ENCODE measurements around the gene BHLHA15. TPM values are rescaled to one million over a fixed set of nuclear protein-coding genes. Genes with fewer than 3 reads are reported as not detected.

The BHLHA15 gene
- polyA plus RNA-seq, 3 donors: not detected

GRCh38 chr7:98232263-98232585, 21.0 kb downstream of the BHLHA15 start:
- no peaks in the 10 kb centered on the region for H3K9me3 ChIP-seq (replicated peaks in 1 of 2; ENCODE audit: control insufficient read depth in 1 of 2, insufficient read depth in 1 of 2, low read length in 2 of 2)
- no peak overlapping the region for H3K27ac ChIP-seq (ENCODE audit: low read depth in 1 of 2, low read length in 2 of 2)
- Mint-ChIP-seq H3K27ac (peak overlapping the region in 2 of 7 donors; percentile 35 to 40), H3K4me3 (no peak overlapping the region), H3K9me3 (no peaks in the 10 kb centered on the region), H3K36me3 (peaks cover 55 to 84% of the 10 kb centered on the region in 2 donors), H3K27me3 (ENCODE audit: low read depth in 3 of 3) (no peaks in the 10 kb centered on the region), H3K4me1 (no peaks in the 10 kb centered on the region)
- no peak overlapping the region for H2AFZ ChIP-seq (ENCODE audit: insufficient read depth, low read depth, low read length, poor library complexity, severe bottlenecking)
- intact Hi-C loops (cut with micrococcal nuclease): no loop called here
- H4K20me1 ChIP-seq (ENCODE audit: insufficient read depth, low read length): no peaks in the 10 kb centered on the region
- H3K4me3 ChIP-seq (replicated peaks in 1 of 3; ENCODE audit: low read depth in 2 of 3, low read length in 3 of 3): no peak overlapping the region
- H3K9ac ChIP-seq (ENCODE audit: insufficient read depth, low read length, poor library complexity, severe bottlenecking): no peak overlapping the region
- WGBS (ENCODE audit: insufficient coverage): 63% methylated on average over 6 of the region's 8 CpGs
- no peaks in the 10 kb centered on the region for H3K79me2 ChIP-seq (ENCODE audit: insufficient read depth, low read length)
- peaks cover 65 to 92% of the 10 kb centered on the region in 2 donors for H3K36me3 ChIP-seq (replicated peaks in 1 of 2; ENCODE audit: control insufficient read depth in 1 of 2, insufficient read depth in 2 of 2, low read length in 2 of 2)
- no peak for DNase-seq
- no peak overlapping the region for H3K4me2 ChIP-seq (replicated peaks; ENCODE audit: extremely low read depth, low read length, poor library complexity, severe bottlenecking)
- no peak for TF ChIP-seq CTCF (IDR thresholded peaks at IDR 0.05)
- H3K4me1 ChIP-seq (ENCODE audit: control insufficient read depth in 1 of 2, insufficient read depth in 2 of 2, low read length in 2 of 2): no peaks in the 10 kb centered on the region
- H3K27me3 ChIP-seq (ENCODE audit: control insufficient read depth in 2 of 2, insufficient read depth in 2 of 2, low read length in 2 of 2): no peaks in the 10 kb centered on the region

DNA sequence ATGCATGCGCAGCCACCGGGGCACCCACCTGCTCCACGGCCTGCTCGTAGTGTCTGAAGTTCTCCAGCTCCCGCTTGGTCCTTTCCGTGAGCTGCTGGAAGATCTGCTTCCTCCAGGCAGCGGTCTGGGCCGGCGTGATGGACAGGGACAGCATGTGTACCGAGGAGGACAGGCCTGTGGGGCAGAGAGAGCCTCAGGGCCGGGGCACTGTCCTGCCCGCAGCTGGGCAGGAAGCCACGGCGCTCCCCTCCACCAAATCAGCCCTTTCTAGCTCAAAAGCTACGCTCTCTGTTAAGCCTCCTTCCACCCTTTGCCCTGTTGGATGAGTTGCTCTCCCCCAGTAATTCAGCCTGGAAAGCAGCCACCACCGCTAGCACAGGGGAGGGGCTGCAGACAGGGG, 21.6 kb downstream of the BHLHA15 start:
- Mint-ChIP-seq H3K27me3 (ENCODE audit: low read depth in 3 of 3) (no peaks in the 10 kb centered on the region), H3K27ac (no peak overlapping the region), H3K4me3 (no peak overlapping the region), H3K36me3 (peaks cover 54 to 84% of the 10 kb centered on the region in 2 donors), H3K9me3 (no peaks in the 10 kb centered on the region), H3K4me1 (no peaks in the 10 kb centered on the region)
- no peaks in the 10 kb centered on the region for H3K9me3 ChIP-seq (replicated peaks in 1 of 2; ENCODE audit: control insufficient read depth in 1 of 2, insufficient read depth in 1 of 2, low read length in 2 of 2)
- H3K4me2 ChIP-seq (replicated peaks; ENCODE audit: extremely low read depth, low read length, poor library complexity, severe bottlenecking): no peak overlapping the region
- H2AFZ ChIP-seq (ENCODE audit: insufficient read depth, low read depth, low read length, poor library complexity, severe bottlenecking): no peak overlapping the region
- 94% methylated on average over 8 of the region's 16 CpGs for WGBS (ENCODE audit: insufficient coverage)
- no peak overlapping the region for H3K4me3 ChIP-seq (replicated peaks in 1 of 3; ENCODE audit: low read depth in 2 of 3, low read length in 3 of 3)
- DNase-seq: no peak
- no peaks in the 10 kb centered on the region for H3K4me1 ChIP-seq (ENCODE audit: control insufficient read depth in 1 of 2, insufficient read depth in 2 of 2, low read length in 2 of 2)
- H3K9ac ChIP-seq (ENCODE audit: insufficient read depth, low read length, poor library complexity, severe bottlenecking): no peak overlapping the region
- TF ChIP-seq CTCF (IDR thresholded peaks at IDR 0.05): no peak
- H3K79me2 ChIP-seq (ENCODE audit: insufficient read depth, low read length): no peaks in the 10 kb centered on the region
- no peak overlapping the region for H3K27ac ChIP-seq (ENCODE audit: low read depth in 1 of 2, low read length in 2 of 2)
- no peaks in the 10 kb centered on the region for H4K20me1 ChIP-seq (ENCODE audit: insufficient read depth, low read length)
- no peaks in the 10 kb centered on the region for H3K27me3 ChIP-seq (ENCODE audit: control insufficient read depth in 2 of 2, insufficient read depth in 2 of 2, low read length in 2 of 2)
- intact Hi-C loops (cut with micrococcal nuclease): no loop called here
- peaks cover 64 to 90% of the 10 kb centered on the region in 2 donors for H3K36me3 ChIP-seq (replicated peaks in 1 of 2; ENCODE audit: control insufficient read depth in 1 of 2, insufficient read depth in 2 of 2, low read length in 2 of 2)
